SH-SY5Y (cell line): ENCODE measurements around the gene GZF1.

Experiments used
- GATA2 ChIP-seq: IDR thresholded peaks from 2 replicates; pipeline ENCODE4 v1.6.1; 2011; ENCODE audit warnings: mild to moderate bottlenecking, low read depth, low read length
- GATA3 ChIP-seq: IDR thresholded peaks from 2 replicates; pipeline ENCODE4 v1.6.1; 2011; ENCODE audit warnings: low read depth, mild to moderate bottlenecking, low read length, moderate library complexity

- TF ChIP-seq GATA2 (no peak), GATA3 (no peak)
Measured at GRCh38 chr20:23358923-23359593, 2.9 kb upstream of the GZF1 start.
